ENCODE results near the gene TAF4. TPM values are rescaled to one million over a fixed set of nuclear protein-coding genes. Genes with fewer than 3 reads are reported as not detected.

TAF4 gene
- total RNA-seq, 1 donor from 2014 or later, result 9.6 TPM

DNA sequence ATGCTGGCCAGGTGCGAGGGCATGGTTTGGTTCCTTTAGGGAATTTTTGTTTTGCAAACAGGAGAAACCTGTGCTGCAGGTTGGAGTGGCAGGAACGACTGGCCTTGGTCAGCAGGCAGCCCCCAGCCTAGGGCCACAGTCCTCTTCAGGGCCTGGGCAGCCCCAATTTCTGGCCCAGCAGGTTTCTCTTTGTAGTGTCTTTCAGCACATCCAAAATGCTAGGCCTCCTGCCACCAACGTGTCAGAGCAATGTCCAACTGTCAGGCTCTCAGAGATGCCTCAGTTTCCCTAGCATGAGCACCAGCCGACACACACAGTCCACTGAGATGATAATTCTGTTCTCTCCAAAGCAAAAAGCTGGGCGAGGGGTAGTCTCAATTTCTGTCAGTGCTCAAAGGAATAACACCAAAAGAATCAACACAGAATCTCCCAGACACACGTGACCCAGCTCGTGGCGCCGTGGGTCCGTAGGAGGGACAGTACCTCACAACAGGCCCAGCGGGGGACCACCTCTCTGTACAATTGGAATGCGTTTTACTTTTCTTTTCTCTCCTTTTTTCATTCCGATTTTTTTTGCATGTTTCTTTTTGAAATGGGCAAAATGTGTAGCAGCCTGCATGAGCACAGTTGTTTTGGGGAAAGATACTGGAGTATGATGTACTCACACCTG is 125.9 kb downstream of the TAF4 start:
- no peak for DNase-seq (ENCODE audit: extremely low spot score in 2 of 2)
- Histone ChIP-seq H3K4me1 (no peaks in the 10 kb centered on the region), H3K9me3 (no peaks in the 10 kb centered on the region), H3K36me3 (no peaks in the 10 kb centered on the region), H3K27me3 (no peaks in the 10 kb centered on the region), H3K27ac (no peak overlapping the region), H3K4me3 (no peak overlapping the region)
- intact Hi-C loops (cut with DNase I), result no loop called here
- TF ChIP-seq POLR2A (IDR thresholded peaks at IDR 0.05), result no peak
- TF ChIP-seq POLR2AphosphoS5 (IDR thresholded peaks at IDR 0.05; ENCODE audit: insufficient read depth in 1 of 2, low read depth in 1 of 2), result no peak
- TF ChIP-seq, protein P1, sequence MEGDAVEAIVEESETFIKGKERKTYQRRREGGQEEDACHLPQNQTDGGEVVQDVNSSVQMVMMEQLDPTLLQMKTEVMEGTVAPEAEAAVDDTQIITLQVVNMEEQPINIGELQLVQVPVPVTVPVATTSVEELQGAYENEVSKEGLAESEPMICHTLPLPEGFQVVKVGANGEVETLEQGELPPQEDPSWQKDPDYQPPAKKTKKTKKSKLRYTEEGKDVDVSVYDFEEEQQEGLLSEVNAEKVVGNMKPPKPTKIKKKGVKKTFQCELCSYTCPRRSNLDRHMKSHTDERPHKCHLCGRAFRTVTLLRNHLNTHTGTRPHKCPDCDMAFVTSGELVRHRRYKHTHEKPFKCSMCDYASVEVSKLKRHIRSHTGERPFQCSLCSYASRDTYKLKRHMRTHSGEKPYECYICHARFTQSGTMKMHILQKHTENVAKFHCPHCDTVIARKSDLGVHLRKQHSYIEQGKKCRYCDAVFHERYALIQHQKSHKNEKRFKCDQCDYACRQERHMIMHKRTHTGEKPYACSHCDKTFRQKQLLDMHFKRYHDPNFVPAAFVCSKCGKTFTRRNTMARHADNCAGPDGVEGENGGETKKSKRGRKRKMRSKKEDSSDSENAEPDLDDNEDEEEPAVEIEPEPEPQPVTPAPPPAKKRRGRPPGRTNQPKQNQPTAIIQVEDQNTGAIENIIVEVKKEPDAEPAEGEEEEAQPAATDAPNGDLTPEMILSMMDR (IDR thresholded peaks at IDR 0.05), result no peak

DNA sequence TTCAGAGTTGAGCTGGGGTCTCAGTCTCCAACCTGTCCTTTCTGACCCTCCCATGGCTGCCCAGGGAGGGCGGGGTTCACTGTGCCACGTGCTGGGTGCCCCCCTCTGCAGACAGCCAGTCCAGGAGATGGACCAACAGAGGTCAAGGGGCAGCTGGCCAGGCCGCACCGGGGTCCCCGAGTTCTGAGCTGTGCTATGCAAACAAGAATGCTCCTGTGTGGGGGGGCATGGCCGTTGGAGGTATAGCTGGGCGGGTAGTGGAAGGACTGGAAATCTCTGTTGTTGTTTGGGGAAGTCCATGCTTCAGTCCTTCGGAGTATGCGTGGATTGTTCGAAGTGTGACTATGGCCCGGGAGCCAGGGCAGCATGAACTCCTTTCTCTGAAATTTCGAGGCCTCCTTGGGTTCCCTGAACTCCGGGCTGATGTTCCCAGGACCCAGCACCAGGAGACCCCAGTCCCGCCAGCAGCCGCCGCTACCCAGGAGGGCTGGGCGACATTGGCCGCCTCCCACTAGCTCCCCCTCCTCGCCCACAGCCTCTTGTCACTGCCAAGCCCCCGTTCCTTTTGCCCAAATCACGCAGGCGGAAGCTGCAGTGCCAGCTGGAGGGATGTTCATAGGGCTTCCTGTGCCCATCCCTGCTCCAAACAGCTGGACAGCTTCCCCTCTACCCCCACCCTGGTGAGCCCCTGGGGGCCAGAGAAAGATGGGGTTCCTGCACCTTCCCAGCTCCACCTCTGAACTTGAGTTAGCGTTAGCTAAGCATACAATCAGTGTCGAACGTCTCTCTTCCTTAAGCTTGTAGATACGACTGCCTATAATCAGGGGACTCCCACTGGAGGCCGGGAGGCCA is 126.6 kb downstream of the TAF4 start:
- no peak overlapping the region for H3K4me3 ChIP-seq
- H3K27me3 ChIP-seq, result no peaks in the 10 kb centered on the region
- TF ChIP-seq POLR2A (IDR thresholded peaks at IDR 0.05) (no peak), POLR2AphosphoS5 (IDR thresholded peaks at IDR 0.05; ENCODE audit: insufficient read depth in 1 of 2, low read depth in 1 of 2) (no peak)
- TF ChIP-seq, protein P1 (IDR thresholded peaks at IDR 0.05), result no peak
- H3K27ac ChIP-seq, result no peak overlapping the region
- H3K36me3 ChIP-seq, result no peaks in the 10 kb centered on the region
- no peak for DNase-seq (ENCODE audit: extremely low spot score in 2 of 2)
- H3K4me1 ChIP-seq, result no peaks in the 10 kb centered on the region
- intact Hi-C loops (cut with DNase I), result no loop called here
- H3K9me3 ChIP-seq, result no peaks in the 10 kb centered on the region

DNA sequence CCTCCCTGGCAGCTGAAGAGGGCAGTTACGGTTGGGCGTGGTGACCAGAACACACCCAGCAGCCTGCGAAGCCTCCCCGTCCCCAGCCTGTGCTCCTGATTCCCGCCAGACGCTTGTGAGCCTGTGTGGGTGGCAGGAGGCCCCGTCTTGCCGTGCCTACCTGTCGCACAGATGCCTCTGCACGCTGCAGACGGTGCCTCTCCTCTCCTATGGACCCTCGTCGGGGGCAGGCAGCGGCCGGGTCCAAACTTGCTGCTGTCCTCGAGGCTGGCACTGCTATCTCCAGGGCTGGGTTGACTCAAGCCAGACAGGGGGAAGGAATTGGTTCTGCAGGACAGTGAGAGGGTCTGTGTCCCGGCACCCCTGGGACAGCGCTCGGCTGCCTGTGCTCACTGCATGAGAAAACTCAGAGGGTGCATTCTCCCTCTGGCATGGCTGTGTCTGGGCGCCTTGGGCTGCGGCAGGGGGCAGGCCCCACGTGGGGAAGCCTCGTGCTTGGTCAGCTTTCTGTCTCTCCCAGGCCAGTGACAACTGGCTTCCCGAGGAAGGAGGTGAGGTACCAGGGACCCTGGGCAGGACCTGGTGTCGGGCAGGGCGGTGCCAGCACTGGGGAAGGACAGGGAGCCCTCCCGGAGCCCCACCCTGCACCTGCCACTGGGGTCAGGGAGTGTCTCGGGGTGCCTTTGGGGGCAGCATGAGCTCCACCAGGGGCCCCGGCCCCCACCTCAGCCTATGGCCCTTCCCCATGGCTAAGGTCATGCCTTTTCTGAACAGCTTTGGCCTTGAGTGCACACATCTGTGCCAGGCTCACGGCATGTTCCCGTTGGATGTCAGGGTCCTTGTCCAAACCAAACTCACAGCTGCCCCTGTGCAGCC is 127.5 kb downstream of the TAF4 start:
- Histone ChIP-seq H3K27ac (no peak overlapping the region), H3K9me3 (no peaks in the 10 kb centered on the region), H3K36me3 (no peaks in the 10 kb centered on the region), H3K4me1 (no peaks in the 10 kb centered on the region), H3K27me3 (no peaks in the 10 kb centered on the region), H3K4me3 (no peak overlapping the region)
- intact Hi-C loops (cut with DNase I), result no loop called here
- DNase-seq (ENCODE audit: extremely low spot score in 2 of 2), result no peak
- no peak for TF ChIP-seq POLR2AphosphoS5 (IDR thresholded peaks at IDR 0.05; ENCODE audit: insufficient read depth in 1 of 2, low read depth in 1 of 2)
- no peak for TF ChIP-seq POLR2A (IDR thresholded peaks at IDR 0.05)
- TF ChIP-seq, protein P1 (IDR thresholded peaks at IDR 0.05), result no peak

DNA sequence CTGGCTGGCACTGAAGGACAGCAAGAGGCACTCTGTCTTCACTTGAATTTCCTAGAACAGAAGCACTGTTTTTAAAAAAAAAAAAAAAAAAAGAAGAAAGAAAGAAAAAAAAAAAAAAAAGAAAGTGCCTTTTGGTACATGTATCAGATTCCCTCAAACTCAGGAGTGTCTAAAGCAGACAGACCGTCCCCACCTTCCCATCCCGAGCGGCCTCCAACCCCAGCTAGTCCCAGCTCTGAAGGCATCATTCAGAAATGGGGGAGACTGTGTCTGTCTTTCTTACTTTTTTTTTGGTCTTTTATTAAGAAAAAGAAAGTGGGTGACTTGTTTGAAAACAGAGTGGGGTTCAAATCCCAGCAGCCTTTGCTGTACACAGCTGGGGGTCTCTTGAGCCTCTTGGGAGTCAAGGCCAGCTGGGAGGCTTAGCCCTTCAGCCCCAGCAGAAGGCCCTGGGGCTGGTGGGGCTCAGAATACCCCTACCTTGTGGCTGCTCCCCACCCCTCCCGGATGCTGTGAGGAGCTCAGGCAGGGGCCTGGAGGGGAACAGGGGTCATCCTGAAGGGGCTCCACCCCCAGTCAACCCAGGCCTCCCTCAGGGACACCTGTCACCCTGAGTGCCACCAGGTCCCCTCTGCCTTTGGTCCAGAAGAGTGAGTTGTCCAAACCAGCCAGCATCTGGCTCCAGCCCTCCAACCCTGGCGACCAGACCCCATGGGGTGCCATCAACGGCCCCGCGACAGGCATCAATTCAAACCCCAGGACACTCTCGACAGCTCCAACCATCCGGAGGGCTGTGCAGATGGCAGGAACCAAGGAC is 128.3 kb downstream of the TAF4 start:
- Histone ChIP-seq H3K4me3 (no peak overlapping the region), H3K9me3 (no peaks in the 10 kb centered on the region), H3K36me3 (no peaks in the 10 kb centered on the region), H3K27ac (no peak overlapping the region), H3K27me3 (no peaks in the 10 kb centered on the region), H3K4me1 (no peaks in the 10 kb centered on the region)
- TF ChIP-seq POLR2AphosphoS5 (IDR thresholded peaks at IDR 0.05; ENCODE audit: insufficient read depth in 1 of 2, low read depth in 1 of 2), result no peak
- TF ChIP-seq, protein P1 (IDR thresholded peaks at IDR 0.05), result no peak
- intact Hi-C loops (cut with DNase I), result no loop called here
- DNase-seq (ENCODE audit: extremely low spot score in 2 of 2), result no peak

Measured in vagina (tissue), 2 donors.